WTC11 (cell line): ENCODE data around the gene TM7SF3. TPM values are rescaled to one million over a fixed set of nuclear protein-coding genes. Genes with fewer than 3 reads are reported as not detected.

ENCODE experiments used
- ATAC-seq: fragments of 200-7000 bp; cut with Tn5 transposase; 2 replicates; pipeline ENCODE4 v1.10.0; 2021; ENCODE audit warnings: mild to moderate bottlenecking, moderate library complexity
- CTCF ChIA-PET: fragments of 300-600 bp; sonication (Branson Sonifier 250); formaldehyde crosslinking; loops from one replicate; lab custom pipeline; 2021; ENCODE audit warnings: antibody characterized with exemption; lab: Charles Lee
- POLR2A ChIA-PET: fragments of 350-600 bp; sonication (Branson Sonifier 250); formaldehyde crosslinking; loops from one replicate; lab custom pipeline; 2021; ENCODE audit warnings: antibody characterized with exemption; lab: Charles Lee
- DNase-seq: peaks from one replicate; pipeline ENCODE4 v3.0.0; 2021; ENCODE audit warnings: low spot score
- H3K27ac Mint-ChIP-seq: 2 replicates; pipeline ENCODE4 v1.8.0; 2021; ENCODE audit warnings: mixed read lengths
- H3K27me3 Mint-ChIP-seq: 2 replicates; pipeline ENCODE4 v1.8.0; 2021; ENCODE audit warnings: low read depth, mild to moderate bottlenecking, moderate library complexity, mixed read lengths
- H3K36me3 Mint-ChIP-seq: 2 replicates; pipeline ENCODE4 v1.8.0; 2021; ENCODE audit warnings: mixed read lengths
- H3K4me1 Mint-ChIP-seq: 2 replicates; pipeline ENCODE4 v1.8.0; 2022; ENCODE audit warnings: mixed read lengths
- H3K4me3 Mint-ChIP-seq: 2 replicates; pipeline ENCODE4 v1.8.0; 2021; ENCODE audit warnings: mild to moderate bottlenecking, moderate library complexity, mixed read lengths
- H3K9me3 Mint-ChIP-seq: 2 replicates; pipeline ENCODE4 v1.8.0; 2021; ENCODE audit warnings: mixed read lengths
- CBFB ChIP-seq: sonication (generic); formaldehyde crosslinking; IDR thresholded peaks from 2 replicates; pipeline ENCODE4 v1.8.1; 2022; ENCODE audit warnings: mild to moderate bottlenecking, low read depth, missing genetic modification reagents
- CTCF ChIP-seq: fragments of 200-600 bp; IDR thresholded peaks from 2 replicates; pipeline ENCODE4 v1.8.0; 2022; ENCODE audit warnings: antibody characterized with exemption
- FOXJ3 ChIP-seq: sonication (generic); formaldehyde crosslinking; IDR thresholded peaks from 2 replicates; pipeline ENCODE4 v1.9.0; 2021; ENCODE audit warnings: missing genetic modification reagents, mild to moderate bottlenecking, borderline replicate concordance
- FOXP1 ChIP-seq: sonication (generic); formaldehyde crosslinking; IDR thresholded peaks from 2 replicates; pipeline ENCODE4 v1.8.0; 2022; ENCODE audit warnings: missing genetic modification reagents, mild to moderate bottlenecking, moderate library complexity, borderline replicate concordance
- GTF2I ChIP-seq: fragments of 250-450 bp; sonication (Bioruptor Pico); conservative IDR thresholded peaks from 2 replicates; pipeline ENCODE4 v1.4.0; 2021; ENCODE audit warnings: mild to moderate bottlenecking
- HMGA2 ChIP-seq: fragments of 250-450 bp; sonication (Bioruptor Pico); IDR thresholded peaks from 2 replicates; pipeline ENCODE4 v1.4.0; 2021; ENCODE audit warnings: mild to moderate bottlenecking, moderate library complexity
- MYBL2 ChIP-seq: sonication (generic); formaldehyde crosslinking; IDR thresholded peaks from 2 replicates; pipeline ENCODE4 v1.8.1; 2023; ENCODE audit warnings: mild to moderate bottlenecking, moderate library complexity, missing genetic modification reagents
- NR2C2 ChIP-seq: sonication (generic); formaldehyde crosslinking; IDR thresholded peaks from 2 replicates; pipeline ENCODE4 v1.8.0; 2022; ENCODE audit warnings: mild to moderate bottlenecking, missing genetic modification reagents
- NR3C1 ChIP-seq: sonication (generic); formaldehyde crosslinking; conservative IDR thresholded peaks from 2 replicates; pipeline ENCODE4 v1.8.1; 2023; ENCODE audit warnings: low read depth, mild to moderate bottlenecking, missing genetic modification reagents
- SP1 ChIP-seq: sonication (generic); formaldehyde crosslinking; conservative IDR thresholded peaks from 2 replicates; pipeline ENCODE4 v1.8.1; 2022; ENCODE audit warnings: missing genetic modification reagents
- STAT6 ChIP-seq: sonication (generic); formaldehyde crosslinking; conservative IDR thresholded peaks from 2 replicates; pipeline ENCODE4 v1.8.1; 2023; ENCODE audit warnings: mild to moderate bottlenecking, low read depth, missing genetic modification reagents, moderate library complexity
- TP53 ChIP-seq: sonication (generic); formaldehyde crosslinking; IDR thresholded peaks from 2 replicates; pipeline ENCODE4 v1.8.1; 2023; ENCODE audit warnings: mild to moderate bottlenecking, missing genetic modification reagents
- ZNF219 ChIP-seq: sonication (generic); formaldehyde crosslinking; IDR thresholded peaks from 2 replicates; pipeline ENCODE4 v1.8.0; 2023; ENCODE audit warnings: missing genetic modification reagents, mild to moderate bottlenecking, borderline replicate concordance
- ZNF281 ChIP-seq: sonication (generic); formaldehyde crosslinking; IDR thresholded peaks from 2 replicates; pipeline ENCODE4 v1.8.0; 2023; ENCODE audit warnings: mild to moderate bottlenecking, missing genetic modification reagents
- ZNF512 ChIP-seq: sonication (generic); formaldehyde crosslinking; IDR thresholded peaks from 2 replicates; pipeline ENCODE4 v1.8.1; 2022; ENCODE audit warnings: missing genetic modification reagents, borderline replicate concordance
- total RNA-seq: library from RNA; stranded (reverse); gene quantifications from 3 replicates; pipeline ENCODE4 v1.2.3, GENCODE V29; 2021
- TF ChIP-seq, protein P1 (sequence below): sonication (generic); formaldehyde crosslinking; IDR thresholded peaks from 2 replicates; pipeline ENCODE4 v1.8.0; 2023; ENCODE audit warnings: missing genetic modification reagents, mild to moderate bottlenecking, borderline replicate concordance

The TM7SF3 gene
- total RNA-seq, 1 experiment from 2014 or later: 75.3 TPM

DNA sequence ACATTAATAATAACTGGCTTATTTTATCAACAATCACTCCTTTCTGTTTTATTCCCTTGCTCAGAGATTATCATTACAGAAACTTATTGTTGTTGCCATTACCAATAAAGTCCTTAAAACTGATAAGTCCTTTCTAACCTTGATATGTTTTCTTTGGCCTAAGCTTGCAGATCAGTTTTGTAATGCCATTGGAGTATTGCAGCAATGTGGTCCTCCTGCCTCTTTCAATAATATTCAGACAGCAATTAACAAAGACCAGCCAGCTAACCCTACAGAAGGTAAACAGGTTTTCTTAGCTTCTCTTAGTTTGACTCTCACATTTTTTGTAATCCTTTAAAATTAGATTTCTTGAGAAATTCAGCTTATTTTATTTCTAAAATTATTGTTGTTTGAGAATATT is 12.1 kb upstream of the TM7SF3 start:
- ChIA-PET POLR2A (no interaction called here), CTCF (interaction anchor here (1.8 kb wide), 1 partner anchor 11 kb away, joined by 8 read pairs; no protein-coding TSS in a partner anchor)
- no peak for ATAC-seq
- H3K27ac Mint-ChIP-seq: no peak overlapping the region
- H3K36me3 Mint-ChIP-seq: peaks cover 43% of the 10 kb centered on the region
- peaks cover 19% of the 10 kb centered on the region for H3K4me1 Mint-ChIP-seq
- no peak for DNase-seq
- TF ChIP-seq NR2C2 (no peak), NR3C1 (no peak), CBFB (no peak), ZNF219 (no peak), CTCF (no peak), GTF2I (CRISPR knock-in tag) (no peak), SP1 (CRISPR knock-in tag) (no peak), FOXJ3 (no peak), ZNF281 (CRISPR knock-in tag) (no peak), MYBL2 (CRISPR knock-in tag) (no peak), STAT6 (CRISPR knock-in tag) (no peak), HMGA2 (CRISPR knock-in tag) (no peak), TP53 (CRISPR knock-in tag) (no peak)
- TF ChIP-seq, protein P1, sequence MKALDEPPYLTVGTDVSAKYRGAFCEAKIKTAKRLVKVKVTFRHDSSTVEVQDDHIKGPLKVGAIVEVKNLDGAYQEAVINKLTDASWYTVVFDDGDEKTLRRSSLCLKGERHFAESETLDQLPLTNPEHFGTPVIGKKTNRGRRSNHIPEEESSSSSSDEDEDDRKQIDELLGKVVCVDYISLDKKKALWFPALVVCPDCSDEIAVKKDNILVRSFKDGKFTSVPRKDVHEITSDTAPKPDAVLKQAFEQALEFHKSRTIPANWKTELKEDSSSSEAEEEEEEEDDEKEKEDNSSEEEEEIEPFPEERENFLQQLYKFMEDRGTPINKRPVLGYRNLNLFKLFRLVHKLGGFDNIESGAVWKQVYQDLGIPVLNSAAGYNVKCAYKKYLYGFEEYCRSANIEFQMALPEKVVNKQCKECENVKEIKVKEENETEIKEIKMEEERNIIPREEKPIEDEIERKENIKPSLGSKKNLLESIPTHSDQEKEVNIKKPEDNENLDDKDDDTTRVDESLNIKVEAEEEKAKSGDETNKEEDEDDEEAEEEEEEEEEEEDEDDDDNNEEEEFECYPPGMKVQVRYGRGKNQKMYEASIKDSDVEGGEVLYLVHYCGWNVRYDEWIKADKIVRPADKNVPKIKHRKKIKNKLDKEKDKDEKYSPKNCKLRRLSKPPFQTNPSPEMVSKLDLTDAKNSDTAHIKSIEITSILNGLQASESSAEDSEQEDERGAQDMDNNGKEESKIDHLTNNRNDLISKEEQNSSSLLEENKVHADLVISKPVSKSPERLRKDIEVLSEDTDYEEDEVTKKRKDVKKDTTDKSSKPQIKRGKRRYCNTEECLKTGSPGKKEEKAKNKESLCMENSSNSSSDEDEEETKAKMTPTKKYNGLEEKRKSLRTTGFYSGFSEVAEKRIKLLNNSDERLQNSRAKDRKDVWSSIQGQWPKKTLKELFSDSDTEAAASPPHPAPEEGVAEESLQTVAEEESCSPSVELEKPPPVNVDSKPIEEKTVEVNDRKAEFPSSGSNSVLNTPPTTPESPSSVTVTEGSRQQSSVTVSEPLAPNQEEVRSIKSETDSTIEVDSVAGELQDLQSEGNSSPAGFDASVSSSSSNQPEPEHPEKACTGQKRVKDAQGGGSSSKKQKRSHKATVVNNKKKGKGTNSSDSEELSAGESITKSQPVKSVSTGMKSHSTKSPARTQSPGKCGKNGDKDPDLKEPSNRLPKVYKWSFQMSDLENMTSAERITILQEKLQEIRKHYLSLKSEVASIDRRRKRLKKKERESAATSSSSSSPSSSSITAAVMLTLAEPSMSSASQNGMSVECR (CRISPR knock-in tag): no peak
- no peaks in the 10 kb centered on the region for H3K27me3 Mint-ChIP-seq
- no peak overlapping the region for H3K4me3 Mint-ChIP-seq
- H3K9me3 Mint-ChIP-seq: no peaks in the 10 kb centered on the region

GRCh38 chr12:27025116-27025515 is 10.9 kb upstream of the TM7SF3 start:
- no peak overlapping the region for H3K27ac Mint-ChIP-seq
- POLR2A ChIA-PET: no interaction called here
- H3K4me1 Mint-ChIP-seq: peaks cover 22% of the 10 kb centered on the region
- no peak for DNase-seq
- no peaks in the 10 kb centered on the region for H3K9me3 Mint-ChIP-seq
- TF ChIP-seq FOXP1 (CRISPR knock-in tag): no peak
- no peak for TF ChIP-seq ZNF512 (CRISPR knock-in tag)
- TF ChIP-seq, all 79 proteins: peak for 0
- Mint-ChIP-seq H3K36me3 (peaks cover 33% of the 10 kb centered on the region), H3K4me3 (no peak overlapping the region), H3K27me3 (no peaks in the 10 kb centered on the region)
- ATAC-seq: no peak
- CTCF ChIA-PET: interaction anchor here (1.4 to 5.0 kb wide), 3 partner anchors 10 to 281 kb away, joined by 4 to 20 read pairs (median 10); partner anchors contain the start of gene TM7SF3
